OCI-LY7 (cell line): ENCODE results near the gene FOXL1.
A peak's percentile ranks its signal among the peaks of the same experiment; 100 is the strongest.

Experiments
- CTCF ChIP-seq: fragments of 200-600 bp; sonication (generic); conservative IDR thresholded peaks from 2 replicates; pipeline ENCODE4 v1.5.1; 2014; ENCODE audit warnings: mild to moderate bottlenecking, antibody characterized with exemption, low read length, moderate library complexity, mixed read lengths
- EZH2phosphoT487 ChIP-seq: fragments of 200-600 bp; sonication (generic); IDR thresholded peaks from 2 replicates; pipeline ENCODE4 v1.6.1; 2018; ENCODE audit warnings: low read depth, borderline replicate concordance, mild to moderate bottlenecking, mixed run types, antibody characterized with exemption, low read length, moderate library complexity, mixed read lengths

- TF ChIP-seq CTCF (peak; percentile 61), EZH2phosphoT487 (no peak)
Measured at GRCh38 chr16:86575754-86576557, 2.4 kb upstream of the FOXL1 start.
